ENCODE measurements around the gene TMEM116.

- TF ChIP-seq, protein P1, sequence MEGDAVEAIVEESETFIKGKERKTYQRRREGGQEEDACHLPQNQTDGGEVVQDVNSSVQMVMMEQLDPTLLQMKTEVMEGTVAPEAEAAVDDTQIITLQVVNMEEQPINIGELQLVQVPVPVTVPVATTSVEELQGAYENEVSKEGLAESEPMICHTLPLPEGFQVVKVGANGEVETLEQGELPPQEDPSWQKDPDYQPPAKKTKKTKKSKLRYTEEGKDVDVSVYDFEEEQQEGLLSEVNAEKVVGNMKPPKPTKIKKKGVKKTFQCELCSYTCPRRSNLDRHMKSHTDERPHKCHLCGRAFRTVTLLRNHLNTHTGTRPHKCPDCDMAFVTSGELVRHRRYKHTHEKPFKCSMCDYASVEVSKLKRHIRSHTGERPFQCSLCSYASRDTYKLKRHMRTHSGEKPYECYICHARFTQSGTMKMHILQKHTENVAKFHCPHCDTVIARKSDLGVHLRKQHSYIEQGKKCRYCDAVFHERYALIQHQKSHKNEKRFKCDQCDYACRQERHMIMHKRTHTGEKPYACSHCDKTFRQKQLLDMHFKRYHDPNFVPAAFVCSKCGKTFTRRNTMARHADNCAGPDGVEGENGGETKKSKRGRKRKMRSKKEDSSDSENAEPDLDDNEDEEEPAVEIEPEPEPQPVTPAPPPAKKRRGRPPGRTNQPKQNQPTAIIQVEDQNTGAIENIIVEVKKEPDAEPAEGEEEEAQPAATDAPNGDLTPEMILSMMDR (conservative IDR thresholded peaks at IDR 0.05; ENCODE audit: low read depth, low read length) = no peak
- TF ChIP-seq EZH2 (IDR thresholded peaks at IDR 0.05; ENCODE audit: low read length, unreplicated experiment) = no peak
Observed at GRCh38 chr12:112017041-112017440, 4.1 kb upstream of the TMEM116 start.

Measured in PC-3 (cell line).